ENCODE measurements around the gene IGSF8. TPM values are rescaled to one million over a fixed set of nuclear protein-coding genes. Genes with fewer than 3 reads are reported as not detected.
A peak's percentile ranks its signal among the peaks of the same experiment; 100 is the strongest.

Gene IGSF8
- total RNA-seq, 2 experiments from 2014 or later, result 41.7 to 44.4 TPM

GRCh38 chr1:160082487-160082886 lies 15.9 kb downstream of the IGSF8 start:
- H3K4me3 Mint-ChIP-seq, result no peak overlapping the region
- no peak for DNase-seq

GRCh38 chr1:160081261-160081936 lies 17.0 kb downstream of the IGSF8 start, which contains the start of gene KCNJ9:
TSS of gene KCNJ9 (plus strand) at chr1:160081538. CDS start at chr1:160084031, 2,493 bp downstream.
- no peak for DNase-seq
- Mint-ChIP-seq H3K27me3 (ENCODE audit: low read depth) (peaks cover 43% of the 10 kb centered on the region), H3K36me3 (ENCODE audit: low read depth) (peaks cover 11% of the 10 kb centered on the region), H3K27ac (no peak within 1 kb of the TSS), H3K4me1 (ENCODE audit: low read depth) (peaks cover 16% of the 10 kb centered on the region), H3K4me3 (no peak within 1 kb of the TSS), H3K9me3 (ENCODE audit: insufficient read depth) (no peaks in the 10 kb centered on the region)
- CTCF ChIA-PET, result interaction anchor here (0.8 to 27.5 kb wide), 7 partner anchors 11 to 170 kb away, joined by 3 to 617 read pairs (median 4); partner anchors contain the start of genes KCNJ10 and PIGM
- POLR2A ChIA-PET, result no interaction called here
- no peak for ATAC-seq

More at GRCh38 chr1:160082487-160082886, 15.9 kb downstream of the IGSF8 start:
- H3K27ac Mint-ChIP-seq, result no peak overlapping the region
- H3K4me1 Mint-ChIP-seq (ENCODE audit: low read depth), result peaks cover 16% of the 10 kb centered on the region
- no peaks in the 10 kb centered on the region for H3K9me3 Mint-ChIP-seq (ENCODE audit: insufficient read depth)
- ATAC-seq, result no peak
- H3K27me3 Mint-ChIP-seq (ENCODE audit: low read depth), result peaks cover 38% of the 10 kb centered on the region
- CTCF ChIA-PET, result interaction anchor here (0.7 to 27.5 kb wide), 7 partner anchors 19 to 170 kb away, joined by 3 to 617 read pairs (median 3); no protein-coding TSS in a partner anchor
- peaks cover 16% of the 10 kb centered on the region for H3K36me3 Mint-ChIP-seq (ENCODE audit: low read depth)
- POLR2A ChIA-PET, result no interaction called here

- ATAC-seq (no peak), DNase-seq (no peak)
- POLR2A ChIA-PET, result interaction anchor here (0.8 kb wide), 1 partner anchor 118 kb away, joined by 7 read pairs; no protein-coding TSS in a partner anchor
- Mint-ChIP-seq H3K4me3 (no peak overlapping the region), H3K4me1 (ENCODE audit: low read depth) (peaks cover 13% of the 10 kb centered on the region), H3K27me3 (ENCODE audit: low read depth) (peaks cover 49% of the 10 kb centered on the region), H3K36me3 (ENCODE audit: low read depth) (peaks cover 6% of the 10 kb centered on the region), H3K27ac (no peak overlapping the region), H3K9me3 (ENCODE audit: insufficient read depth) (no peaks in the 10 kb centered on the region)
- CTCF ChIA-PET, result interaction anchor here (0.8 to 27.5 kb wide), 5 partner anchors 10 to 211 kb away, joined by 4 to 617 read pairs (median 10); partner anchors contain the start of genes KCNJ10 and PIGM
These were observed 17.9 kb downstream of the IGSF8 start for GRCh38 chr1:160080381-160081100.

- no peaks in the 10 kb centered on the region for H3K9me3 Mint-ChIP-seq (ENCODE audit: insufficient read depth)
- ATAC-seq (no peak), DNase-seq (no peak)
- H3K27me3 Mint-ChIP-seq (ENCODE audit: low read depth), result peaks cover 49% of the 10 kb centered on the region
- H3K36me3 Mint-ChIP-seq (ENCODE audit: low read depth), result peaks cover 2% of the 10 kb centered on the region
- CTCF ChIA-PET, result interaction anchor here (0.7 to 27.5 kb wide), 25 partner anchors 8 to 212 kb away, joined by 3 to 617 read pairs (median 6); partner anchors contain the start of genes IGSF8, KCNJ10 and PIGM
- H3K4me3 Mint-ChIP-seq, result no peak overlapping the region
- POLR2A ChIA-PET, result interaction anchor here (0.8 kb wide), 1 partner anchor 119 kb away, joined by 7 read pairs; no protein-coding TSS in a partner anchor
- peaks cover 10% of the 10 kb centered on the region for H3K4me1 Mint-ChIP-seq (ENCODE audit: low read depth)
- no peak overlapping the region for H3K27ac Mint-ChIP-seq
These were observed 19.0 kb downstream of the IGSF8 start for GRCh38 chr1:160079448-160079847.

- ATAC-seq (peak; percentile 93), DNase-seq (peak; percentile 78)
- Mint-ChIP-seq H3K4me1 (ENCODE audit: low read depth) (peaks cover 5% of the 10 kb centered on the region), H3K9me3 (ENCODE audit: insufficient read depth) (no peaks in the 10 kb centered on the region), H3K36me3 (ENCODE audit: low read depth) (no peaks in the 10 kb centered on the region), H3K27me3 (ENCODE audit: low read depth) (peaks cover 49% of the 10 kb centered on the region), H3K4me3 (no peak overlapping the region), H3K27ac (no peak overlapping the region)
- POLR2A ChIA-PET, result interaction anchor here (0.6 to 1.1 kb wide), 3 partner anchors 20 to 58 kb away, joined by 3 to 4 read pairs (median 3); partner anchors contain the start of gene IGSF8
- CTCF ChIA-PET, result interaction anchor here (0.6 to 27.5 kb wide), 51 partner anchors 8 to 301 kb away, joined by 3 to 617 read pairs (median 4); partner anchors contain the start of genes IGSF8, KCNJ10, PEX19 and PIGM
These were observed 19.8 kb downstream of the IGSF8 start for GRCh38 chr1:160078512-160079195.

GRCh38 chr1:160077486-160077885 lies 20.9 kb downstream of the IGSF8 start:
- ATAC-seq, result no peak

GRCh38 chr1:160076295-160076694 lies 22.1 kb downstream of the IGSF8 start:
- Mint-ChIP-seq H3K27ac (no peak overlapping the region), H3K4me1 (ENCODE audit: low read depth) (peaks cover 5% of the 10 kb centered on the region), H3K4me3 (no peak overlapping the region), H3K27me3 (ENCODE audit: low read depth) (peaks cover 47% of the 10 kb centered on the region), H3K36me3 (ENCODE audit: low read depth) (no peaks in the 10 kb centered on the region), H3K9me3 (ENCODE audit: insufficient read depth) (no peaks in the 10 kb centered on the region)
- ChIA-PET CTCF (interaction anchor here (7.2 to 27.5 kb wide), 2 partner anchors 9 to 24 kb away, joined by 58 to 617 read pairs; no protein-coding TSS in a partner anchor), POLR2A (interaction anchor here (1.3 kb wide), 1 partner anchor 23 kb away, joined by 5 read pairs; no protein-coding TSS in a partner anchor)
- no peak for ATAC-seq
- DNase-seq, result no peak

More at GRCh38 chr1:160077486-160077885, 20.9 kb downstream of the IGSF8 start:
- Mint-ChIP-seq H3K27me3 (ENCODE audit: low read depth) (peaks cover 47% of the 10 kb centered on the region), H3K4me1 (ENCODE audit: low read depth) (peaks cover 3% of the 10 kb centered on the region), H3K9me3 (ENCODE audit: insufficient read depth) (no peaks in the 10 kb centered on the region), H3K4me3 (no peak overlapping the region), H3K27ac (no peak overlapping the region), H3K36me3 (ENCODE audit: low read depth) (no peaks in the 10 kb centered on the region)
- ChIA-PET CTCF (interaction anchor here (0.6 to 27.5 kb wide), 20 partner anchors 7 to 302 kb away, joined by 3 to 617 read pairs (median 4); partner anchors contain the start of genes IGSF8, KCNJ10 and PIGM), POLR2A (no interaction called here)
- DNase-seq, result no peak

- no peak overlapping the region for H3K4me3 Mint-ChIP-seq
- peaks cover 45% of the 10 kb centered on the region for H3K27me3 Mint-ChIP-seq (ENCODE audit: low read depth)
- H3K9me3 Mint-ChIP-seq (ENCODE audit: insufficient read depth), result no peaks in the 10 kb centered on the region
- H3K4me1 Mint-ChIP-seq (ENCODE audit: low read depth), result peaks cover 6% of the 10 kb centered on the region
- ChIA-PET CTCF (interaction anchor here (7.2 to 27.5 kb wide), 2 partner anchors 10 to 23 kb away, joined by 58 to 617 read pairs; no protein-coding TSS in a partner anchor), POLR2A (interaction anchor here (1.3 kb wide), 1 partner anchor 23 kb away, joined by 5 read pairs; no protein-coding TSS in a partner anchor)
- no peaks in the 10 kb centered on the region for H3K36me3 Mint-ChIP-seq (ENCODE audit: low read depth)
- ATAC-seq (no peak), DNase-seq (no peak)
- no peak overlapping the region for H3K27ac Mint-ChIP-seq
These were observed 22.6 kb downstream of the IGSF8 start for GRCh38 chr1:160075836-160076235.

GRCh38 chr1:160074865-160075264 lies 23.6 kb downstream of the IGSF8 start:
- POLR2A ChIA-PET, result interaction anchor here (1.3 kb wide), 1 partner anchor 24 kb away, joined by 5 read pairs; no protein-coding TSS in a partner anchor
- peaks cover 44% of the 10 kb centered on the region for H3K27me3 Mint-ChIP-seq (ENCODE audit: low read depth)

GRCh38 chr1:160071289-160071688 lies 27.1 kb downstream of the IGSF8 start:
- DNase-seq, result no peak
- Mint-ChIP-seq H3K4me1 (ENCODE audit: low read depth) (peaks cover 14% of the 10 kb centered on the region), H3K27ac (no peak overlapping the region), H3K9me3 (ENCODE audit: insufficient read depth) (no peaks in the 10 kb centered on the region), H3K36me3 (ENCODE audit: low read depth) (no peaks in the 10 kb centered on the region), H3K4me3 (no peak overlapping the region), H3K27me3 (ENCODE audit: low read depth) (peaks cover 55% of the 10 kb centered on the region)
- POLR2A ChIA-PET, result no interaction called here
- no peak for ATAC-seq
- CTCF ChIA-PET, result interaction anchor here (0.7 to 27.5 kb wide), 4 partner anchors 7 to 27 kb away, joined by 3 to 617 read pairs (median 39); partner anchors contain the start of gene IGSF8

More at GRCh38 chr1:160074865-160075264, 23.6 kb downstream of the IGSF8 start:
- Mint-ChIP-seq H3K4me1 (ENCODE audit: low read depth) (peaks cover 13% of the 10 kb centered on the region), H3K4me3 (no peak overlapping the region), H3K36me3 (ENCODE audit: low read depth) (no peaks in the 10 kb centered on the region), H3K27ac (no peak overlapping the region), H3K9me3 (ENCODE audit: insufficient read depth) (no peaks in the 10 kb centered on the region)
- CTCF ChIA-PET, result interaction anchor here (7.2 to 27.5 kb wide), 2 partner anchors 11 to 22 kb away, joined by 58 to 617 read pairs; no protein-coding TSS in a partner anchor
- ATAC-seq (no peak), DNase-seq (no peak)

All from activated CD8-positive, alpha-beta T cell treated with anti-CD3 and anti-CD28 coated beads, Interleukin-2, amount 10 ng/mL, durations not matched to agents 7 days and 5 days (primary cell).